SK-N-SH (cell line): ENCODE data around the gene MRAP. TPM values are rescaled to one million over a fixed set of nuclear protein-coding genes. Genes with fewer than 3 reads are reported as not detected.

ENCODE experiments used
- CTCF ChIA-PET: fragments of 300-600, 350-600 bp; formaldehyde crosslinking; extraction: SDS; loops from one replicate; lab custom pipeline; 2021; lab: Yijun Ruan, JAX
- POLR2A ChIA-PET: fragments of 350-600 bp; sonication (Branson Sonifier 250); formaldehyde crosslinking; extraction: SDS; loops from one replicate; lab custom pipeline; 2020; ENCODE audit warnings: antibody characterized with exemption, inconsistent platforms; lab: Yijun Ruan, JAX
- DNase-seq: peaks from one replicate; pipeline ENCODE4 v3.0.0; 2012
- H2AFZ ChIP-seq: fragments of 200-600 bp; sonication (generic); 2 replicates; pipeline ENCODE4 v1.8.1; 2016; ENCODE audit warnings: antibody characterized with exemption, mild to moderate bottlenecking, low read depth
- H3F3A ChIP-seq: fragments of 200-600 bp; sonication (generic); replicated peaks from 2 replicates; pipeline ENCODE3; 2016; ENCODE audit warnings: antibody characterized with exemption, mild to moderate bottlenecking; ENCODE audit not compliant: insufficient read depth
- H3K27ac ChIP-seq, 2 experiments: fragments of 200-500 bp in 1 of 2; fragments of 200-600 bp in 1 of 2; sonication (Bioruptor generic) in 1 of 2; sonication (generic), shearing (Covaris generic) in 1 of 2; 2 replicates each; pipeline versions ENCODE4 v1.5.1 to v1.6.1; 2014 to 2016; ENCODE audit warnings: low read depth in 2 of 2, inconsistent platforms in 1 of 2, low read length in 1 of 2, mild to moderate bottlenecking in 1 of 2, mixed read lengths in 1 of 2
- H3K27me3 ChIP-seq: fragments of 200-600 bp; sonication (generic), shearing (Covaris generic); 2 replicates; pipeline ENCODE4 v1.6.1; 2016; ENCODE audit warnings: mixed run types; ENCODE audit not compliant: insufficient read depth
- H3K36me3 ChIP-seq, 2 experiments: fragments of 200-500 bp in 1 of 2; fragments of 200-600 bp in 1 of 2; sonication (Bioruptor generic) in 1 of 2; sonication (generic) in 1 of 2; replicated peaks in 1 of 2; 2 replicates each; pipeline versions ENCODE3 to v1.5.1; 2014 to 2016; ENCODE audit warnings: low read length in 1 of 2, mild to moderate bottlenecking in 1 of 2; ENCODE audit not compliant: insufficient read depth in 2 of 2, control insufficient read depth in 1 of 2
- H3K4me1 ChIP-seq, 2 experiments: fragments of 200-500 bp in 1 of 2; fragments of 200-600 bp in 1 of 2; sonication (Bioruptor generic) in 1 of 2; sonication (generic), shearing (Covaris generic) in 1 of 2; 2 replicates each; pipeline versions ENCODE4 v1.5.1 to v1.6.1; 2014 to 2016; ENCODE audit warnings: low read depth in 1 of 2, low read length in 1 of 2, mixed run types in 1 of 2; ENCODE audit not compliant: insufficient read depth in 2 of 2, control insufficient read depth in 1 of 2
- H3K4me2 ChIP-seq: fragments of 200-600 bp; sonication (generic), shearing (Covaris generic); 2 replicates; pipeline ENCODE4 v1.6.1; 2017; ENCODE audit warnings: mixed run types
- H3K4me3 ChIP-seq, 2 experiments: fragments of 200-500 bp in 1 of 2; fragments of 200-600 bp in 1 of 2; sonication (Bioruptor generic) in 1 of 2; sonication (generic), shearing (Covaris generic) in 1 of 2; 2 replicates each; pipeline versions ENCODE4 v1.5.1 to v1.8.1; 2014 to 2016; ENCODE audit warnings: low read depth in 2 of 2, inconsistent platforms in 1 of 2, low read length in 1 of 2, mild to moderate bottlenecking in 1 of 2, mixed read lengths in 1 of 2, moderate library complexity in 1 of 2
- H3K79me2 ChIP-seq: fragments of 200-600 bp; sonication (generic); 2 replicates; pipeline ENCODE4 v1.8.1; 2017; ENCODE audit warnings: mild to moderate bottlenecking; ENCODE audit not compliant: insufficient read depth
- H3K9ac ChIP-seq: fragments of 200-600 bp; sonication (generic); 2 replicates; pipeline ENCODE4 v1.6.1; 2017; ENCODE audit warnings: mixed run types
- H3K9me2 ChIP-seq: fragments of 200-600 bp; sonication (generic); 2 replicates; pipeline ENCODE4 v1.6.1; 2017; ENCODE audit warnings: mixed run types
- H3K9me3 ChIP-seq: fragments of 200-600 bp; sonication (generic); 2 replicates; pipeline ENCODE4 v1.6.1; 2017; ENCODE audit warnings: mixed run types, mild to moderate bottlenecking, moderate library complexity
- H4K20me1 ChIP-seq: fragments of 200-600 bp; sonication (generic); 2 replicates; pipeline ENCODE4 v1.6.1; 2017; ENCODE audit warnings: mild to moderate bottlenecking, mixed run types; ENCODE audit not compliant: insufficient read depth
- FOXJ3 ChIP-seq: sonication (generic); formaldehyde crosslinking; IDR thresholded peaks from 2 replicates; pipeline ENCODE4 v1.5.1; 2020; ENCODE audit warnings: mild to moderate bottlenecking, missing genetic modification reagents
- GATA2 ChIP-seq: sonication (generic); formaldehyde crosslinking; IDR thresholded peaks from 2 replicates; pipeline ENCODE4 v1.5.0; 2020; ENCODE audit warnings: mild to moderate bottlenecking, missing genetic modification reagents
- IRF3 ChIP-seq: fragments of 150-350 bp; IDR thresholded peaks from 2 replicates; pipeline ENCODE4 v1.6.1; 2016; ENCODE audit warnings: mild to moderate bottlenecking, low read depth, low read length
- JUND ChIP-seq: IDR thresholded peaks from 2 replicates; pipeline ENCODE4 v1.4.0; 2012
- MAX ChIP-seq: IDR thresholded peaks from 2 replicates; pipeline ENCODE4 v1.4.0; 2012; ENCODE audit warnings: low read depth
- MXI1 ChIP-seq: IDR thresholded peaks from 2 replicates; pipeline ENCODE4 v1.6.1; 2012; ENCODE audit warnings: mild to moderate bottlenecking, low read depth, low read length, improper control_type of control experiment
- NFIC ChIP-seq: IDR thresholded peaks from 2 replicates; pipeline ENCODE4 v1.4.0; 2012; ENCODE audit warnings: borderline replicate concordance
- NRF1 ChIP-seq: IDR thresholded peaks from 2 replicates; pipeline ENCODE4 v1.6.1; 2012; ENCODE audit warnings: low read depth, mild to moderate bottlenecking, low read length
- POLR2AphosphoS5 ChIP-seq: IDR thresholded peaks from 2 replicates; pipeline ENCODE4 v1.6.1; 2012; ENCODE audit warnings: low read depth, low read length
- REST ChIP-seq: IDR thresholded peaks from 2 replicates; pipeline ENCODE4 v1.6.1; 2012; ENCODE audit warnings: mild to moderate bottlenecking, low read depth, low read length, moderate library complexity
- RXRA ChIP-seq: IDR thresholded peaks from 2 replicates; pipeline ENCODE4 v1.4.0; 2012; ENCODE audit warnings: low read depth, mild to moderate bottlenecking, borderline replicate concordance
- TEAD4 ChIP-seq: IDR thresholded peaks from 2 replicates; pipeline ENCODE4 v1.4.0; 2012; ENCODE audit warnings: mild to moderate bottlenecking, borderline replicate concordance; ENCODE audit not compliant: insufficient read depth
- USF2 ChIP-seq: fragments of 150-350 bp; IDR thresholded peaks from 2 replicates; pipeline ENCODE4 v1.6.1; 2017; ENCODE audit warnings: antibody characterized with exemption, low read length, low read depth, borderline replicate concordance
- YY1 ChIP-seq: IDR thresholded peaks from 2 replicates; pipeline ENCODE4 v1.4.0; 2012; ENCODE audit warnings: low read depth, mild to moderate bottlenecking
- ZBTB33 ChIP-seq: IDR thresholded peaks from 2 replicates; pipeline ENCODE4 v1.4.0; 2012; ENCODE audit warnings: low read depth, borderline replicate concordance
- WGBS: methylation state at CpG from one replicate; pipeline ENCODE4 v1.1.6; 2017; ENCODE audit warnings: low lambda C conversion rate; 5-methylcytosine and 5-hydroxymethylcytosine counted together
- polyA plus RNA-seq, 3 experiments: library from polyadenylated mRNA; depleted of rRNA; stranded (reverse); fragments of >200 nt; gene quantifications; 2 replicates each; pipeline ENCODE4 v1.2.3, GENCODE V29; 2012

The MRAP gene
- polyA plus RNA-seq, 1 of the 3 experiments (the other 2 are of a cell fraction): not detected

GRCh38 chr21:32338209-32338921, 39.7 kb downstream of the MRAP start:
- Histone ChIP-seq H2AFZ (no peak overlapping the region), H3K79me2 (peaks cover 12% of the 10 kb centered on the region), H3K4me1 (no peaks in the 10 kb centered on the region), H3K36me3 (peaks cover 69 to 86% of the 10 kb centered on the region in 2 experiments), H4K20me1 (no peaks in the 10 kb centered on the region), H3K9me3 (no peaks in the 10 kb centered on the region), H3F3A (peaks cover 1% of the 10 kb centered on the region), H3K27ac (no peak overlapping the region), H3K4me2 (no peak overlapping the region), H3K4me3 (no peak overlapping the region), H3K27me3 (no peaks in the 10 kb centered on the region)
- DNase-seq: no peak
- POLR2A ChIA-PET: no interaction called here
- CTCF ChIA-PET: no interaction called here
- WGBS: 95% methylated on average over 23 of the region's 23 CpGs
- no peak for TF ChIP-seq NFIC
- TF ChIP-seq YY1: no peak
- no peak for TF ChIP-seq RXRA
- TF ChIP-seq ZBTB33: no peak
- TF ChIP-seq REST: no peak
- TF ChIP-seq IRF3: no peak
- TF ChIP-seq TEAD4: no peak
- TF ChIP-seq JUND: no peak
- TF ChIP-seq GATA2 (CRISPR knock-in tag): no peak
- no peak for TF ChIP-seq USF2
- no peak for TF ChIP-seq MXI1
- no peak for TF ChIP-seq FOXJ3 (CRISPR knock-in tag)
- TF ChIP-seq NRF1: no peak
- TF ChIP-seq MAX: no peak
- no peak for TF ChIP-seq POLR2AphosphoS5
- TF ChIP-seq, all 33 proteins: peak for 0
- Histone ChIP-seq H3K9me2 (no peaks in the 10 kb centered on the region), H3K9ac (no peak overlapping the region)
